NCI-H345 treated with DMSO at 0.1 percent for 48 hours (cell line): ENCODE results near the gene ATP8A1.
"Not testable (repeated sequence)": the region's sequence is repeated elsewhere in the genome, so short reads cannot be mapped to it uniquely, and the experiment has no call there.

Experiments
- DNase-seq: peaks from one replicate; lab custom pipeline; 2025; ENCODE audit not compliant: unreplicated experiment; lab: John Stamatoyannopoulos, UW

ATP8A1 gene

DNA sequence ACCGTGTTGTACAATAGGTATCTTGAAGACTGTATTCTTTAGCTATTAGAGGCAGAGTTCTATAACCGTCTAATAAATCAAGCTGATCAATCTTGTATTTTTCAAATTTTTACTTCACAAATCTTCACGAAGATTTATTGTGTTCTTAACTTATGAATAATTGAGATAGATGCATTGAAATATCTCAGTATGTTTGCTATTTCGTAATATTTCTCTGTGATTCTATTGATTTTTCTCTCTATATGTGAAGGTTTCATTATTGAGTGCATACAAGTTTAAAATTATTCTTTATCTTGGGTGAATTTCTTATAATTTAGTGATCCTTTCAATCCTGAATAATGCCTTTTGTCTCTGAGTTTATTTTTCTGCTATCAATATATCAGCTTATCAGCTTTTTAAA is 279.4 kb downstream of the ATP8A1 start:
- DNase-seq, result no peak

DNA sequence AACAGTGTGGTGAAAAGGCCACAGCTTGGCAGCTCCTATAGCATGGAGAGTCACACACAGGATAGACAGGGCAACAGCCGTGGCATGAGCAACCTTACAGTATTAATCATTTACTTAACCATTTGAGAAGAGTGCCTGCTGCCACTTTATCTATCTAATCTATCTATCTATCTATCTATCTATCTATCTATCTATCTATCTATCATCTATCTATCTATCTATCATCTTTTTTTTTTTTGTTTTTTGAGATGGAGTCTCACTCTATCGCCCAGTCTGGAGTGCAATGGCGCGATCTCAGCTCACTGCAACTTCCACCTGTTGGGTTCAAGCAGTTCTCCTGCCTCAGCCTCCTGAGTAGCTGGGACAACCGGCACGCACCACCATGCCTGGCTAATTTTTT is 284.6 kb downstream of the ATP8A1 start:
- not testable (repeated sequence) for DNase-seq

DNA sequence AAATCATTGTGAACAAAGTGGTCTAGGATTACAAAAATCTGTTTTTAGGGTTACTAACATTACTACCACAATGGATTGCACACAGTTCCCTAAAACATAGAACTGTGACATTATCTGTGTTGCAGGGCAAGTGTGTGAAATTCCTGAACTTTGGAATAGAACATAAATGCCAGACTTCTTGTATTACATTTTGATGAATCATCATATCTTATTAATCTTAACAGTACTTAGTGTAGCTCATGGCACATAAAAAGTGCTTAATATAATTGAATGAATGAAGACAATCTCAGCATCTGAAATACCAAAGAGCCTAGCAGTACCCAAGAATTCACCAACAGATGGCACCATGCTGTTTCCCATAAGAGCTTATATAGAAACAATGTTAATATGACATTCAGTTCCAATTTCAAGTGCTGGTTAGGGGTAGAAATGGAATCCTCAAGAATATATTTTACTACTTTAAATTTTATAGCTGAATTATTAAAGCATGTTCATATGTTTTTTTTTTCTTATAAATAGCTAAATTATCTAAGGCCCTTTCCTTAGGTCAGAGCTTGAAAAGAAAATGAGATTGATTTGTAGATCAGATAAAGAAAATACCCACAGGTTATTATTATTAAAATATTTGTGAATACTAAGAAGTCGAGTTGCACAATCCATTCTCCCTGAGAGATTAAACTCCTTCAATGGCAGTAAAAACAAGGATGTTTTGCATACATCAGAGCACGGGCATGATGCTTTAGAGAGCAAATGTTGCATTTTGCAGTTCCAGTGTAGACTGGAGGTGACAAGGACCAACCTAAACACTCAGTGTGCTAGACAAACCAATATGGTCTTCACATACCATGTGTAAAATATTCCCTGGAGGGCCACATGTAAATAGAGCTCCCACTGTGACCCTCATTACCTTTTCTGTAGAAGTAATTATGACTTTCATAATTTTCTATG is 285.3 kb downstream of the ATP8A1 start:
- DNase-seq, result no peak

DNA sequence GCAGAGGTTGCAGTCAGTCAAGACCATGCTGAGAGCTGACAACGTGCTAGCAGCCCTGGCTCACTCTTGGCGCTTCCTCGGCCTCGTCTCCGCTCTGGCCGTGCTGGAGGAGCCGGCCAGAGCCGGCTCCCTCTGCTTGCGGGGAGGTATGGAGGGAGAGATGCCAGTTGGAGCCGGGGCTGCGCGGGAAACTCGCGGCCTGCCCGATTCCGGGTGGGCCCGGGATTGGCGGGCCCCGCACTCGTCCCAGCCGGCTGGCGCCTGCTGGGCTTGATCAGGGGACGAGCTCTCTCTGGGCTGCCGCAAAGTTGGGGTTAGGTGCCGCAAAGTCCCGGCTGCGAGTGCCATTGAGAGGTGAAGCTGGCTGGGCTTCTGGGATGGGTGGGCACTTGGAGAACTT is 287.4 kb downstream of the ATP8A1 start:
- no peak for DNase-seq

- no peak for DNase-seq
Measured at GRCh38 chr4:42366959-42367358, 289.9 kb downstream of the ATP8A1 start.

DNA sequence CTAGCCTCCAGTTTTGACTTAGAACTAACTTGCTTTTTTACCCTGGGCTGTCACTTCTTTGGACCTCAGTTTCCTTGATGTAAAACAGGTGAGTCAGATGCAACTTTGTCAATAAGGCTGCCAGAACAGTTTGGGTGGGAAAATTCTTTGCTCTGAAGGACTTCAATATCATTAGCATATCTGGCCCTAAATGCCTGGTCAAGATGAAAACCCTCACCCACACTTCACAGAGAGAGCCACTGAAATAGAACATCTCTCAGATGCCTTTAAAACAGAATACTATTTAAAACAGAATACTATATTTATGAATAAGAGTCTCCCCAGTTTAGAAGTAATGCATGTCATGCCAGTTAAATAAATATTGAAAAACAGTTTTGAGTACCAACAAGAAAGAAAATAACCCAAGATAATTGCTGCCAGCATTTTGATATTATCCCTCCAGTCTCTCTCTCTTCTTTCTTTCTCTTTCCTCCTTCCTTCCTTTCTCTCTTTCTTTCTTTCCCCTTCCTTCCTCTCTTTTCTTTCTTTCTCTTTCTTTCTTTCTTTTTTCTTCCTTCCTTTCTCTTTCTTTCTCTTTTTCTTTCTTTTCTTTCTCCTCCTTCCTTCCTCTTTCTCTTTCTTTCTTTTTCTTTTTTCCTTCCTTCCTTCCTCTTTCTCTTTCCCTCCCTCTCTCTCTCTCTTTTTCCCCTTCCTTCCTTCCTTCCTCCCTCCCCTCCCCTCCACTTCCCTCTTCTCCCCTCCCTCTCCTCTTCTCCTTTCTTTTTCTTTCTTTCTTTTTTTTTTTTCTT is 292.4 kb downstream of the ATP8A1 start:
- no peak for DNase-seq

DNA sequence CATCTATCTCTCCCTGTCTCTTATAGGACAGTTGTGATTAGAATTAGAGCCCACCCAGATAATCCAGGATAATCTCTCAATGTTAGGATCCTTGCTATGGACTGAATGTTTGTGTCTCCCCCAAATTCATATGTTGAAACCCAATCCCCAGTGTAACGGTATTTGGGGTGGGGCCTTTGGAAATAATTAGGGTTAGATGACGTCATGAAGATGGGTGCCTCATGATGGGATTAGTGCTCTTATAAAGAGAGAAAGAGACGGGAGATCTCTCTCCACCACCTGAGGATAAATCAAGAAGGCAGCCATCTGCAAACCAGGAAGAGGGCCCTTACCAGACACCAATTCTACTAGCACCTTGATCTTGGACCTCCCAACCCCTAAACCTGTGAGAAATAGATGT is 293.3 kb downstream of the ATP8A1 start:
- no peak for DNase-seq

GRCh38 chr4:42362591-42362990 is 294.3 kb downstream of the ATP8A1 start:
- DNase-seq, result no peak

DNA sequence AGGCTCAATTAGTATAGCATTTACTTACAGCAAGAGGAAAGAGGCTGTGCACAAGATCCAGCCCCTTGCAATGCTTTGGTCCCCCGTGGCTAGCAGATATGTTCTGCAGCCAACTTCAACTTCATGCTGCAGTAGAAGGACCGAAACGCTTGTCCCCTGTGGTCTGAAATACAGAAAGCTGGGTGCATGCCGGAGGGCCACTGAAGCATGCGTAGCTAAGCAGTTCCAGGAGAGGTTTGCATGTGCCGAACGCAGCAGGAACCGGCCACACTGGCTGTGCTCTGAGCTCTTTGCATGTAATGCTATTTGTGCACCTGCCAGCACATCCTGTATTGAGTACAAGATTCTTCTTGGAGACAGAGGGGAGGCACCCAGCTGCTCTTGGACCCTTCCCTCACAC is 295.4 kb downstream of the ATP8A1 start:
- DNase-seq, result no peak

- no peak for DNase-seq
Measured at GRCh38 chr4:42360256-42360669, 296.6 kb downstream of the ATP8A1 start.

- DNase-seq, result no peak
Measured at GRCh38 chr4:42359711-42360110, 297.2 kb downstream of the ATP8A1 start.
